Type B pancreatic cell (in vitro differentiated cells): ENCODE measurements around the gene ACBD7. TPM values are rescaled to one million over a fixed set of nuclear protein-coding genes. Genes with fewer than 3 reads are reported as not detected.
A peak's percentile ranks its signal among the peaks of the same experiment; 100 is the strongest.

Experiments
- DNase-seq: peaks from one replicate; pipeline ENCODE4 v3.0.0; 2021; ENCODE audit warnings: mixed read lengths; ENCODE audit not compliant: unreplicated experiment; ENCODE audit errors: extremely low spot score
- H3K27ac Mint-ChIP-seq: 2 replicates; pipeline ENCODE4 v1.8.0; 2021; ENCODE audit warnings: mild to moderate bottlenecking, mixed read lengths
- H3K27me3 Mint-ChIP-seq: 2 replicates; pipeline ENCODE4 v1.8.0; 2021; ENCODE audit warnings: mixed read lengths
- H3K36me3 Mint-ChIP-seq: 2 replicates; pipeline ENCODE4 v1.8.0; 2021; ENCODE audit warnings: mixed read lengths
- H3K4me1 Mint-ChIP-seq: one replicate; pipeline ENCODE4 v1.8.0; 2021; ENCODE audit warnings: mixed read lengths; ENCODE audit not compliant: unreplicated experiment
- H3K4me3 Mint-ChIP-seq: 2 replicates; pipeline ENCODE4 v1.8.0; 2021; ENCODE audit warnings: mild to moderate bottlenecking, mixed read lengths
- H3K9me3 Mint-ChIP-seq: 2 replicates; pipeline ENCODE4 v1.8.0; 2021; ENCODE audit warnings: mixed read lengths
- CTCF ChIP-seq: fragments of 200-600 bp; sonication (generic); conservative IDR thresholded peaks from 2 replicates; pipeline ENCODE4 v1.5.0; 2021; ENCODE audit warnings: antibody characterized with exemption, mild to moderate bottlenecking
- total RNA-seq: library from RNA; stranded (reverse); gene quantifications from 2 replicates; pipeline ENCODE4 v1.2.1, GENCODE V29; 2021; ENCODE audit warnings: low replicate concordance

Gene ACBD7
- total RNA-seq, 1 donor from 2014 or later, result 4.3 TPM

DNA sequence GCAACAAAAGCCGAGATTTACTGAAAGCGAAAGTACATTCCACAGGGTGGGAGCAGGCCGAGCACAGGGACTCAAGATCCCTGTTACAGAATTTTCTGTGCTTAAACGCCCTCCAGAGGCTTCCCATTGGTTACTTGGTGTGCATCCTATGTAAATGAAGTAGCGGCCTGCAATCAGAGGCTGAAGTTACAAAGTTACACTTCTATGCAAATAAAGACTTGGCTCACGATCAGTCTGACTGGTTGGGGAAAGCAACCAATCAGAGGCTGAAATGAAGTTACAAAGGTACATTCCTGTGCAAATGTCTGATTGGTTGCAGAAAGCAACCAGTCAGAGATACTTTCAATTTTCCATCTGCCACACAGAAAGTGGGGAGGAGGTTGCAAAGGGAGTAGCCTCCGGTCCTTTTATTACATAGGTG is 4.1 kb downstream of the ACBD7 start:
- H3K9me3 Mint-ChIP-seq, result no peaks in the 10 kb centered on the region
- H3K4me3 Mint-ChIP-seq, result no peak overlapping the region
- no peak overlapping the region for H3K27ac Mint-ChIP-seq
- no peaks in the 10 kb centered on the region for H3K36me3 Mint-ChIP-seq
- no peaks in the 10 kb centered on the region for H3K27me3 Mint-ChIP-seq
- TF ChIP-seq CTCF, result no peak
- H3K4me1 Mint-ChIP-seq, result peaks cover 5% of the 10 kb centered on the region
- no peak for DNase-seq

- H3K9me3 Mint-ChIP-seq, result no peaks in the 10 kb centered on the region
- H3K27ac Mint-ChIP-seq, result no peak overlapping the region
- H3K36me3 Mint-ChIP-seq, result no peaks in the 10 kb centered on the region
- no peaks in the 10 kb centered on the region for H3K27me3 Mint-ChIP-seq
- no peak for TF ChIP-seq CTCF
- DNase-seq, result peak; percentile 44
- H3K4me3 Mint-ChIP-seq, result no peak overlapping the region
- H3K4me1 Mint-ChIP-seq, result peaks cover 5% of the 10 kb centered on the region
These were observed 4.7 kb downstream of the ACBD7 start for GRCh38 chr10:15083674-15084501.

DNA sequence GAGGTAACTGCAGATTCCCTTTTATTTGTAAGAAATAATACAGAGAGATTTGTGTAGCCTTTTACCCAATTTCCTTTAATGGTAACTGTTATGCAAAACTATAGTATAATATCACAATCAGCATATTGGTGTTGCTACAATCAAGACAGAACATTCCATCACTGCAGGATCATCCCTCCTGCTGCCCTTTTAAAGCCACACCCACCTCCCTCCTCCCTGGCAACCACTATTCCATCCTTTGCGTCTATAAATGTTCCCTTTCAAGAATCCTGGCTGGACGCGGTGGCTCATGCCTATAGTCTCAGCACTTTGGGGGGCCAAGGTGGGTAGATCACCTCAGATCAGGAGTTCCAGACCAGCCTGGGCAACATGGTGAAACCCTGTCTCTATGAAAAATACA is 13.2 kb downstream of the ACBD7 start:
- H3K27me3 Mint-ChIP-seq, result no peaks in the 10 kb centered on the region
- H3K9me3 Mint-ChIP-seq, result peaks cover 8% of the 10 kb centered on the region
- no peaks in the 10 kb centered on the region for H3K36me3 Mint-ChIP-seq
- DNase-seq, result peak; percentile 22
- no peak overlapping the region for H3K27ac Mint-ChIP-seq
- H3K4me3 Mint-ChIP-seq, result no peak overlapping the region
- no peak for TF ChIP-seq CTCF
- no peaks in the 10 kb centered on the region for H3K4me1 Mint-ChIP-seq

DNA sequence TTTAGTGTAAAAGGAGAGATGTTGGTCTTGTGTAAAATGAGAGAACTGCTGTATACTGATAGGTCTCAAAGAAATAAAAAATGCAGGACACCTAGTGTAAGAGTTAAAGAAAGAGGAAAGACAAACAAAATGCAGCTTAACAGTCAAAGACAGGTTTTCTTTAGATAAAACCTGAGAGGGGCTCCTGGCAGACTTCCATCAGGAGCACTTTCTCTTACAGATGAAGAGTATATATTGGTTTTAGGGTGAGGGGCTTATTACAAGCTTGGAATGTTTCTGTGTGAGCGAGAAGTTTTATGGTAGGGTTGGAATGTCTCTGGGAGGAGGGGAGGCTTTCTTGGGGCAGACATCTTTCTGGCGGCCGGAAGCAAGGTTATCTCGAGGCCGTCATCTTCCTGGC is 16.2 kb downstream of the ACBD7 start:
- peaks cover 13% of the 10 kb centered on the region for H3K9me3 Mint-ChIP-seq

GRCh38 chr10:15069230-15069629 is 19.3 kb downstream of the ACBD7 start:
- H3K27ac Mint-ChIP-seq, result no peak overlapping the region
- TF ChIP-seq CTCF, result no peak
- H3K36me3 Mint-ChIP-seq, result no peaks in the 10 kb centered on the region
- H3K4me1 Mint-ChIP-seq, result no peaks in the 10 kb centered on the region
- DNase-seq, result no peak
- H3K27me3 Mint-ChIP-seq, result no peaks in the 10 kb centered on the region
- H3K9me3 Mint-ChIP-seq, result peaks cover 21% of the 10 kb centered on the region
- no peak overlapping the region for H3K4me3 Mint-ChIP-seq

More for the DNA sequence above, 16.2 kb downstream of the ACBD7 start:
- no peaks in the 10 kb centered on the region for H3K27me3 Mint-ChIP-seq
- no peaks in the 10 kb centered on the region for H3K4me1 Mint-ChIP-seq
- no peak for TF ChIP-seq CTCF
- H3K4me3 Mint-ChIP-seq, result no peak overlapping the region
- no peak for DNase-seq
- no peak overlapping the region for H3K27ac Mint-ChIP-seq
- no peaks in the 10 kb centered on the region for H3K36me3 Mint-ChIP-seq
